ENCODE results near the gene POU3F3.
A peak's percentile ranks its signal among the peaks of the same experiment; 100 is the strongest.

The POU3F3 gene

DNA sequence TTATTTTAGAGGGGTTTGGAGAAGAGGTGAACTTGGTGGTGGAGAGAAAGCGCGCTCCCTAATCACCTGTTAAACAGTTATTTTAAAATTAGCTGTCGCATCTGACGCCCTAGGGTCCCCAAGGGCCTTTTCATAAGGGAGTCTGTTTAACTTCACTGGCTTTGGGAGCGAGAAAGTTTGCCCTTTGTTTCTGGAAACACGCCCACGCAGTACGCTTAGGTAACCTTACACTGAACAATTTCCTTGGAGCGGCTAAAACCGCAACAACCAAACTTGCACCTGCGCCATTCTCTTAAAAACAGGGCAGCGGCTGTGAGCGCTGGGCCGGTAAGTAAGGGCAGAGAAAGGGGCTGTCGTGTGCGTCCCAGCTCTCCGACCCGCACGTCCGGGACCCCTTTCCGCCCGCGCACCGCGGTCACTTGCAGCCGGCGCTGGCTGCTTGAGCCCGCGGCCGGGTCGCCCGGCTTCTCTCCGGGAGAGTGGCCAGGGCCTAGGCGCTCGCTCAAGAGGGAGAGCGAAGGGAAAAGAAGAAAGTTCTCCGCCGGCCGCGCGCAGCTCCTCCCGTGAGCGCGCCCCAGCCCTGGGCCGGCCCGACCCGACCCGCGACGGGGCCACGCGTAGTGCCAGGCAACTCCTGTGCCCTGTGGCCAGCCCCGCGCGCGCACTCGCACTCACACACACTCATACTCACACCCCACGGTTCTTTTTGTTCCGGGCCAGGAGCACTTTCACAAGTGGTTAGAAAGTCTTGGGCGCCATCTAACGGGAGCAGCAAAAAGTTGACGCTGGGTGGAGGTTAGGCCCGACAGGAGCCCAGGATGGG is 19.2 kb downstream of the POU3F3 start:
- CTCF ChIA-PET = interaction anchor here (0.8 to 1.8 kb wide), 5 partner anchors 9 to 32 kb away, joined by 3 to 5 read pairs (median 3); no protein-coding TSS in a partner anchor
- peak; percentile 83 for DNase-seq (ENCODE audit: extremely low spot score)
- POLR2A ChIA-PET = no interaction called here
- TF ChIP-seq, protein P1, sequence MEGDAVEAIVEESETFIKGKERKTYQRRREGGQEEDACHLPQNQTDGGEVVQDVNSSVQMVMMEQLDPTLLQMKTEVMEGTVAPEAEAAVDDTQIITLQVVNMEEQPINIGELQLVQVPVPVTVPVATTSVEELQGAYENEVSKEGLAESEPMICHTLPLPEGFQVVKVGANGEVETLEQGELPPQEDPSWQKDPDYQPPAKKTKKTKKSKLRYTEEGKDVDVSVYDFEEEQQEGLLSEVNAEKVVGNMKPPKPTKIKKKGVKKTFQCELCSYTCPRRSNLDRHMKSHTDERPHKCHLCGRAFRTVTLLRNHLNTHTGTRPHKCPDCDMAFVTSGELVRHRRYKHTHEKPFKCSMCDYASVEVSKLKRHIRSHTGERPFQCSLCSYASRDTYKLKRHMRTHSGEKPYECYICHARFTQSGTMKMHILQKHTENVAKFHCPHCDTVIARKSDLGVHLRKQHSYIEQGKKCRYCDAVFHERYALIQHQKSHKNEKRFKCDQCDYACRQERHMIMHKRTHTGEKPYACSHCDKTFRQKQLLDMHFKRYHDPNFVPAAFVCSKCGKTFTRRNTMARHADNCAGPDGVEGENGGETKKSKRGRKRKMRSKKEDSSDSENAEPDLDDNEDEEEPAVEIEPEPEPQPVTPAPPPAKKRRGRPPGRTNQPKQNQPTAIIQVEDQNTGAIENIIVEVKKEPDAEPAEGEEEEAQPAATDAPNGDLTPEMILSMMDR (IDR thresholded peaks at IDR 0.05; ENCODE audit: control extremely low read depth, extremely low read depth, low read depth, missing control alignments) = peak; percentile 86

DNA sequence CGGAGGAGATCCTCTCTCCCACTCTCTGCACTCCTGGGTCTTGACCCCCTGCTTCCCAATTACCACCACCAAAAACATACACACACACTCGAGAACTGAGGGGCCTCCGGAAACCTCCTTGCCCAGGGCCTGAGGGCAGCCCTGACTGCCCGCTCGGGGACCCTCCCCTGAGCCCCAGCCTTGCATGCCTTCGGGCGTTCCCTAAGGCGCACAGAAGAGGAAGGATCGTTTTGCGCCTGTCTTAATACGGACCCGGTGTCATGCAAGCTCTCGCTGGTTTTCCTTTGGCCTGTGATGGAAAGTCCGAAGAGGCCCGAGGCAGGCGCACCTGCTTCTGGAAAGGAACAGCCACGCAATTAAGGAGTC is 19.8 kb downstream of the POU3F3 start:
- CTCF ChIA-PET = interaction anchor here (1.5 to 2.2 kb wide), 3 partner anchors 24 to 1712 kb away, joined by 3 to 7 read pairs (median 5); no protein-coding TSS in a partner anchor
- DNase-seq (ENCODE audit: extremely low spot score) = no peak
- TF ChIP-seq, protein P1 (IDR thresholded peaks at IDR 0.05; ENCODE audit: control extremely low read depth, extremely low read depth, low read depth, missing control alignments) = no peak
- POLR2A ChIA-PET = no interaction called here

DNA sequence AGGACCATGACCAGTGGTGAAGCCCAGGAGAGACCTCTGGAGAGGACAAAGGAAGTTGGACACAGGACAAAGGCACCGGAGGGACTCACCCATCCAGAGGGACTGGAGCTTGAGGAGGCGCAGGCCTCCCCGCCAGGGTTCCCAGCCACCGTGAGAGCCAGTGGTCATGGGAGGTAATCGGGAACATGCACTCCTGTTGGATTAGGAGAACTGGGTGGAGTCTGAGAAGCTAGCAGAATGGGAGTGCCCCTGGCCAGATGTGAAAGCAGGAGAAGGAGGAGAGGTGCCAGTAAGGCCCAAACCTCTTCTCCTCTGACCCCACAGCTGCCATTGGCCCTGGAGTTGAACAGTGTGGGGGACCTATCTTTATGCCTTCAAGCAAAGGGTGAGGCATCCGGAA is 20.3 kb downstream of the POU3F3 start:
- TF ChIP-seq, protein P1 (IDR thresholded peaks at IDR 0.05; ENCODE audit: control extremely low read depth, extremely low read depth, low read depth, missing control alignments) = no peak
- ChIA-PET CTCF (interaction anchor here (1.0 to 2.2 kb wide), 2 partner anchors 10 to 1713 kb away, joined by 3 to 7 read pairs; no protein-coding TSS in a partner anchor), POLR2A (no interaction called here)
- DNase-seq (ENCODE audit: extremely low spot score) = no peak

DNA sequence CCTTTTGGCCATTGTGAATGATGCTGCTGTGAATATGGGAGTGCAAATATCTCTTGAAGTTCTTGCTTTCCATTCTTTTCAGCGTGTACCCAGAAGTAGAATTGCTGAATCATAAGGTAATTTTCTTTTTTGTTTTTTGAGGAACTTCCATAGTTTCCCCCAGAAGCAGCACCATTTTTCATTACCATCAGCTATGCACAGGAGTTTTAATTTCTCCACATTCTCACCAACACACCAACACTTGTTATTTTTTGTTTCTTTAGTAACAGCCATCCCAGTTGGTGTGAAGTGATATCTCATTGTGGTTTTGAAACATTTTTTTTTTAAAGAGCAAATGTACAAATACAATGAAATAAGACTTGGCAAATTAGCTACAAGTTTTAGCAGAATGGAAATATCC is 21.3 kb downstream of the POU3F3 start:
- ChIA-PET CTCF (interaction anchor here (2.2 kb wide), 1 partner anchor 1714 kb away, joined by 7 read pairs; no protein-coding TSS in a partner anchor), POLR2A (no interaction called here)
- TF ChIP-seq, protein P1 (IDR thresholded peaks at IDR 0.05; ENCODE audit: control extremely low read depth, extremely low read depth, low read depth, missing control alignments) = no peak
- DNase-seq (ENCODE audit: extremely low spot score) = no peak

DNA sequence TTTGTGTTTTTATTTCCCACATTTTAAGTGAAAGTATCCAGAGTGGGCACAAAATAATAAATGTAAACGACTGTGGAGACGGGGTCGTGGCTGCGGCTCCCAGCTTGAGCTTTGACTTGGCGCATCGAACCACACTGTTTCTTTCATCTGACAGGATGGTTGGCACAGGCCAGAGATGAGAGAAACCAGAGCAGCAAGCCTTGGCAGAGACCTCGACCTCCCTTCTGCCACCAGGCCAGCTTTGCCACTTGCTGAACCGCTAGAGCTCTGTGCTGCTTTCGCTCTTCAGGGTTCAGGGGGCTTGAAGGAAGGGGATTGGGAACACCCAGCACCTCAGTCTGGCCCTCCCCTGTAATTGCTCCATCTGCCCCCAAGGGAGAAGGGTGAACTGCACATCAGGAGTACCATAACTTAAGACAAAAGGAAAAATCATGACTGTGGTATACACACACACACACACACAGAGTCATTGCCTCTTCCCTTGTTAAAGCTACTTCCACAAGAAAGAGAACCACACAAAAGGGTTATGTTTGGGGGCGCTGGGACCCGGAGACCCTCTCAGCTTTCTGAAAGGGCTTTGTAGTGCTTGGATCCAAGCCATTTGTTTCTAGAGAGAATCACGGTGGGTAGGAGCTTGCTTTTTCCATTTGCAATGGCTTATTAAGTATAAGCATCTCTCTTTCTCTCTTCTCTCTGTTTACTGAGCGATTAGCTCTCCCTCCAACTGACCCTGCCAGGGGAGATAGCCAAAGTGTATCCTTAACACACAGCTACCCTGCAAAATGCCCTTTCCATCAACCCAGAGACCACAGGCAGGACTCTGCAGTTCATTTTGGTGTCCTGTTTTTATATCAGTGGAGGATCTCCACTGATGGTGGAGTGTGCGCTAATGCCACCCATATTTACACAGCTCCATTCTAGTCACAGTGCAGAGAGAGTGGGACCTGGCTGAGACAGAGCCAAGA is 23.0 kb downstream of the POU3F3 start:
- POLR2A ChIA-PET = no interaction called here
- CTCF ChIA-PET = interaction anchor here (0.8 to 1.5 kb wide), 2 partner anchors 27 to 1716 kb away, joined by 3 to 4 read pairs; no protein-coding TSS in a partner anchor
- TF ChIP-seq, protein P1 (IDR thresholded peaks at IDR 0.05; ENCODE audit: control extremely low read depth, extremely low read depth, low read depth, missing control alignments) = no peak
- DNase-seq (ENCODE audit: extremely low spot score) = no peak

DNA sequence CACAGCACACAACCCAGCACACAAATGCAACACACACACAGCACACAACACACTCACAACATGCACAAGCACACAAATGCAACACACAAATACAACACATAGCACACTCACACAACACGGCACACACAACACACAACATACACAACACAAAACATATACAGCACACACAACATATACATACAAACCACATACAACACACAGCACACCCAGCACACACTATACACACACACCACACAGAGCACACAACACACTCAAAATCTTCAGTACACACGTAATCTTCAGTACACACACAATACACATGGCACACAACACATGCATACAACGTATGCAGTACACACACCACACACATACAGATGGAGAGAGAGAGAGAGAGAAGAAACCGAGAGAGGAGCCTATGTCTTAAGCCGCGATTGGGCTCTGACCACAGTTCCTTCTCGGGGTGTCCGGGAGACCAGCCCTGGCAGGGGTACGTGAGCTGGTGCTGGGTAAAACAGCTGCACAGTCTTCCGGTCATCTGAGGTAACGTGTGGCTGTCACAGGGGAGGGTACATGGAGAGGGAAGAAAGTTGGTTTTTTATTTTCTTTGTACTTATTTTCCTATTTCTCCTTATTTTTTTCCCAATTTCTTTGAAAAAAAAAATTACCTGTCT is 25.1 kb downstream of the POU3F3 start:
- ChIA-PET CTCF (interaction anchor here (1.2 to 1.9 kb wide), 2 partner anchors 15 to 30 kb away, joined by 3 to 8 read pairs; no protein-coding TSS in a partner anchor), POLR2A (no interaction called here)
- TF ChIP-seq, protein P1 (IDR thresholded peaks at IDR 0.05; ENCODE audit: control extremely low read depth, extremely low read depth, low read depth, missing control alignments) = no peak
- DNase-seq (ENCODE audit: extremely low spot score) = no peak

Data from GM10248 (cell line).